BLaER1 (cell line): ENCODE measurements around the gene SERPINB6.

ENCODE experiments used
- H3K27ac ChIP-seq: shearing (Covaris generic); formaldehyde crosslinking; 2 replicates; pipeline ENCODE4 v1.8.1; 2022
- H3K27me3 ChIP-seq: shearing (Covaris generic); formaldehyde crosslinking; 2 replicates; pipeline ENCODE4 v1.8.1; 2022
- H3K36me3 ChIP-seq: shearing (Covaris generic); formaldehyde crosslinking; 2 replicates; pipeline ENCODE4 v1.8.1; 2022
- H3K4me1 ChIP-seq: shearing (Covaris generic); formaldehyde crosslinking; 2 replicates; pipeline ENCODE4 v1.8.1; 2022
- H3K4me2 ChIP-seq: shearing (Covaris generic); formaldehyde crosslinking; 2 replicates; pipeline ENCODE4 v1.8.1; 2022
- H3K4me3 ChIP-seq: shearing (Covaris generic); formaldehyde crosslinking; 2 replicates; pipeline ENCODE4 v1.8.1; 2022
- H3K9ac ChIP-seq: shearing (Covaris generic); formaldehyde crosslinking; 2 replicates; pipeline ENCODE4 v1.8.1; 2022
- H3K9me3 ChIP-seq: shearing (Covaris generic); formaldehyde crosslinking; 2 replicates; pipeline ENCODE4 v1.8.1; 2022
- H4K20me1 ChIP-seq: shearing (Covaris generic); formaldehyde crosslinking; 2 replicates; pipeline ENCODE4 v1.8.1; 2022
- Cebpa-rat ChIP-seq: shearing (Covaris generic); IDR thresholded peaks from 2 replicates; pipeline ENCODE4 v1.8.1; 2022

SERPINB6 gene

DNA sequence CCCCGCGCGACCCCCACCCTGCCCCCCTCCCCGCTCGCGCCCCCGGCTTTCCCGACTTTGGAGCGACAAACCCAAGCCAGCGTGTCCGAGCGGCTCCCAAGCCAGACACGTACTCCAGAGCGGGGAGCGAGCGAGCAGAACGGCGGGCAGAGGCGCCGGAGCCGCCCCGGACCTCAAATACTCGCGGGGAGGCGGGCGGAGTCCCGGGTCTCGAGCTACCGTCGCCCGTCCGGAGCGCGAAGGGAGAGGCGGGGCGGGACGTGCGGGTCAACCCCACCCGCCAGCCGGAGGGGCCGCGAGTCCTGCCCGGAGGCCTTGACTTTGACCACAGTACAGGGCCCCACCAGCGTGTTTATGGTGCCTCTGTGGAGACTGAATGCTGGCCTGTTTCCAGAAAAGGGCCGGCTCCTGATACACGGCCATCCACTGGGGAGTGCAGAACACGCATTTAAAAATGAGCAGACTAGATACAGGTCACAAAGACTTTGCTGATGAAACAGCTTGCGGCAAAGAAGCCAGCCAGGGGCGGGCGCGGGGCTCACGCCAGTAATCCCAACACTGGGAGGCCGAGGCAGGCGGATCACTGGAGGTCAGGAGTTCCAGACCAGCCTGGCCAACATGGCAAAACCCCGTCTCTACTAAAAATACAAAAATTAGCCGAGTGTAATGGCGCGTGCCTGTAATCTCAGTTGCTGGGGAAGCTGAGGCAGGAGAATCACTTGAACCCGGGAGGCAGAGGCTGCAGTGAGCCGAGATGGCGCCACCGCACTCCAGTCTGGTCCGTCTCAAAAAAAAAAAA is at the start of gene SERPINB6:
Gene SERPINB6 (minus strand): TSS at position 148 of the 799 bp plus-strand sequence. CDS start 12,235 bp downstream, outside the sequence.
- H3K27ac ChIP-seq = no peak within 1 kb of the TSS
- peaks cover 10% of the 10 kb centered on the region for H4K20me1 ChIP-seq
- TF ChIP-seq Cebpa-rat = no peak
- no peaks in the 10 kb centered on the region for H3K36me3 ChIP-seq
- peak within 1 kb of the TSS; percentile 66 for H3K4me3 ChIP-seq
- H3K4me2 ChIP-seq = peak within 1 kb of the TSS; percentile 97
- peaks cover 12% of the 10 kb centered on the region for H3K4me1 ChIP-seq
- peak within 1 kb of the TSS; percentile 32; the same call in 1 of the 2 replicates for H3K9ac ChIP-seq
- peaks cover 92% of the 10 kb centered on the region for H3K27me3 ChIP-seq
- peaks cover 22% of the 10 kb centered on the region for H3K9me3 ChIP-seq

DNA sequence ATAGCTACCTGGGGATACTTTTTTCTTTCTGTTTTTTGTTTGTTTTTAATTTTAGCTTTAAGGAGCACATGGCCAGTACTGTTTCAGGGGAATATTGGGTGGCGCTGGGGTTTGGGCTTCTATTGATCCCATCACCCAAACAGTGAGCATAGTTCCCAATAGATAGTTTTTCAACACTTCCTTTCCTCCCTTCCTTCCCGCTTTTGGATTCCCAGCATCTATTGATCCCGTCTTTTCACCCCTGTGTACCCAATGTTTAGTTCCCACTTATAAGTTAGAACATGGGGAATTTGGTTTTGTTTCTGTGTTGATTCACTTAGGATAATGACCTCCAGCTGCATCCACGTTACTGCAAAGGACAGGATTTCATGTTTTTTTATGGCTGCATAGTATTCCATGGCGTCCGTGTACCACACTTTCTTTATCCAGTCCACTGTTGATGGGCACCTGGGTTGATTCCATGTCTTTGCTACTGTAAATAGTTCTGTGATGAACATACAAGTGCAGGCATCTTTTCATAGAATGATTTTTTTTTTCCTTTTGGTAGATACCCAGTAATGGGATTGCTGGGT is 48.5 kb upstream of the SERPINB6 start:
- Histone ChIP-seq H3K27ac (no peak overlapping the region), H3K9ac (no peak overlapping the region), H3K27me3 (no peaks in the 10 kb centered on the region), H3K9me3 (no peaks in the 10 kb centered on the region; the same call in 1 of the 2 replicates), H3K4me1 (peaks cover 30% of the 10 kb centered on the region), H3K4me2 (no peak overlapping the region), H4K20me1 (no peaks in the 10 kb centered on the region), H3K36me3 (peaks cover 32% of the 10 kb centered on the region), H3K4me3 (no peak overlapping the region)
- no peak for TF ChIP-seq Cebpa-rat

DNA sequence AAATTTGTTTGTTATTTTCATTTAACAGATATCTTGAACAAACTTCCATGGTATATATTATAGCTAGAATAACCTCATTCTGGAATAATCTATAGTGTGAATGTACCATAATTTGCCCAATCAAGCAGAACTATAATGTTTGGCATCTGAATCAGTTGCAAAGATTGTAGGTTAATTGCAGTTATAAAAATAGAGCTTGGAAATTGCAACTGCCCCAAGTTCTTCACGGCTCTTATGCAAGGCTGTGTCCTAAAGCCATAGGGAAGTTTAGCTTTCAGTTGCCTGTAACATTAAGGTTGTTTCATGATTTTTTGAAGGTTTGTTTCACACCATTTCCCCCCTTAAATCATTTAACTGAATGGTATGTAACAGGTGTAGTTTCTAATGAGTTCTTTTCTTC is 47.7 kb upstream of the SERPINB6 start:
- peaks cover 22% of the 10 kb centered on the region for H3K4me1 ChIP-seq
- H3K4me3 ChIP-seq = no peak overlapping the region
- no peaks in the 10 kb centered on the region for H3K27me3 ChIP-seq
- peaks cover 40% of the 10 kb centered on the region for H3K36me3 ChIP-seq
- no peaks in the 10 kb centered on the region; the same call in 1 of the 2 replicates for H3K9me3 ChIP-seq
- H4K20me1 ChIP-seq = no peaks in the 10 kb centered on the region
- TF ChIP-seq Cebpa-rat = no peak
- no peak overlapping the region for H3K4me2 ChIP-seq
- no peak overlapping the region for H3K9ac ChIP-seq
- no peak overlapping the region for H3K27ac ChIP-seq

DNA sequence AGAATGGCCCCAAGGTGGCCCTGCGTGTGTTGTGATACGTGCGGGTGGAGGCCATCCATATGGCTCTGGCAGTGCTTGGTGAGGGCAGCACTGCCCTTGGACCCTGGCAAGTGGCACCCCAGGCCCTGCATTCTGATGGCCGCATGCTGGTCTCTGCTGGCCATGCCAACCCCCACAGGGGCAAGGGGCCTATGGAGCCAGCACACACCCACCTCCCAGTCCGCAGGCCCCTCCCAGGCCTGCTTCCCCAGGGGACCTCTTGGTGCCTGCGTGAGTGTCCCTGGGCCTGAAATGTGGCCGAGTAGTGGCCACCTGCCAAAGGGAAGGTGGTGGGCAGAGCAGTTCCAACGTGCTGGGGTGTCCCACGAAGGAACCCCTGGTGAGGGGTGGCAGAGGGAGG is 45.9 kb upstream of the SERPINB6 start:
- Histone ChIP-seq H3K4me3 (no peak overlapping the region), H3K36me3 (peaks cover 55% of the 10 kb centered on the region), H3K4me2 (no peak overlapping the region), H3K27ac (no peak overlapping the region), H3K9ac (no peak overlapping the region), H3K9me3 (peaks cover 4% of the 10 kb centered on the region), H3K27me3 (no peaks in the 10 kb centered on the region), H3K4me1 (peaks cover 7% of the 10 kb centered on the region), H4K20me1 (no peaks in the 10 kb centered on the region)
- no peak for TF ChIP-seq Cebpa-rat

DNA sequence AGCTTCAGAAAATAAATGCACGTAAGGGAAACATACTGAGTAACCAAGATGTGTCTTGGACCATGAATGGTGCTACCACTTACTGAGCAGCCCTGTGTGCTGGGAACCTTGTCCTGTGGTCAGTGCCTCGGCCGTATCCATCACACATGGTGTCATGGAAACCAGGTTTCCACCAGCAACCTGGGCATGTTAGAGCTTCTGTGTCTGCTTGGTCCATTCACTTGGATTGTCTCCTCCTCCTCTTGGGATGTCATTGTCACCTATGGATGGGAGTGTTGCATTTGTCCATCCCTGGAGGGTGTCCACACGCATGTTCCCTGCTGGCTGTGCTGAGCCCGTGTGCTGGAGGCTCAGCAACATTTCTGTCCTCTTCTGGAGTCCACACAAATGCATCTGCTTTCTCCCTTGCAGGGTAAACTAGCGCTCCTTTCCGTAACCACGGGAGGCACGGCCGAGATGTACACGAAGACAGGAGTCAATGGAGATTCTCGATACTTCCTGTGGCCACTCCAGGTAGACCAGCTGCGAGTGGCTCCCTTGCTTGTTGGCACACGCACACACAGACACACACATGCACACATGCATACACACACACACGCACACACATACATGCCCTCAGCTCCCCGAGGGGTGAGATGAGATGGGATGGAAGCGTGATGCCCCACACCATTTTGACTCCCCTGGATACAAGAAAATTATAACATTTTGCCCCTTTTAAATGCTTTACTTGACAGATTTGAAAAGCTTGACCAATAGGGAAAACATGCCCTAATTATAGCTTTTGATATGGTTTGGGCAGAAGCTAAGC is 45.3 kb upstream of the SERPINB6 start:
- Histone ChIP-seq H3K9ac (no peak overlapping the region), H3K4me1 (peaks cover 1% of the 10 kb centered on the region; the same call in 1 of the 2 replicates), H3K27ac (no peak overlapping the region), H4K20me1 (no peaks in the 10 kb centered on the region), H3K4me2 (no peak overlapping the region), H3K27me3 (no peaks in the 10 kb centered on the region), H3K4me3 (no peak overlapping the region), H3K36me3 (peaks cover 61% of the 10 kb centered on the region), H3K9me3 (peaks cover 10% of the 10 kb centered on the region)
- no peak for TF ChIP-seq Cebpa-rat

DNA sequence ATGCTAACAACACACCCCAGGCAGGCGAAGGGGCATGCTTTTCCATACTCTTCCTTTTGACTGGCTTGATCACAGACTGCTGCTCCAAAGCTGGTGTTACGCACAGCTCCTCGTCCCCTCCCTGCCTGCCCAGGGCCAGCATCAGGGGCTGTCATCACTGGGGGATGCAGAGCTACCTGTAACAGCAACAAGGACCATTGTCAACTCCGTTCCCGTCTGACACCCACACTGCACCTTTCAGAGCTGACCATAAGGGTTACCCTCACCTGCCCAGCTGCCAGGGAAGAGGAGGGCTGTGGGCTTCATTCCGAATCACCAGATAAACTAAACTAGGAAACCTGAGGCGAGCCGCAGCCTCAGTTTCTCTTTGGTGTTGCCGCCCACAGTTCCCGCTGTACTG is 43.8 kb upstream of the SERPINB6 start:
- Histone ChIP-seq H3K4me3 (no peak overlapping the region), H3K4me2 (no peak overlapping the region), H3K9ac (no peak overlapping the region), H3K27ac (no peak overlapping the region), H4K20me1 (no peaks in the 10 kb centered on the region), H3K9me3 (peaks cover 26% of the 10 kb centered on the region), H3K27me3 (no peaks in the 10 kb centered on the region), H3K36me3 (peaks cover 76% of the 10 kb centered on the region), H3K4me1 (no peaks in the 10 kb centered on the region)
- TF ChIP-seq Cebpa-rat = no peak

DNA sequence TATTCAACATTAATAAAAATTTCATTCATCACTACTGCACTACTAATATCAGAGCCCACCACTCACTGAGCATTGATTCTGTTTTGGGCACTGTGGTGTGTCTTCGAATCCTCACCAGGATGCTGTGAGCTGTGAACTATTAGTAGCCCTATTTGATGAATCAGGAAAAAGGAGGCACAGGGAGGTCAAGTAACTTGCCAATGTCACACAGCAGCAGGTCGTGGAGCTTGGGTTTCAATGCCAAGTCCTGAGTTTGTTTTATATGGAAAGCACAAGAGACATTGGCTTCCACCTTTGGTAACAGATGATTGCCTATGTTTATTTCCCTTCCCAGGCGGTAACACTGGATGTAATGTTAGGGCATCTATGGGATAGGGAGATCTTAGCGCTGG is 43.3 kb upstream of the SERPINB6 start:
- H3K9me3 ChIP-seq = peaks cover 30% of the 10 kb centered on the region
- no peaks in the 10 kb centered on the region for H3K4me1 ChIP-seq
- TF ChIP-seq Cebpa-rat = no peak
- no peak overlapping the region for H3K4me3 ChIP-seq
- no peak overlapping the region for H3K9ac ChIP-seq
- H3K27me3 ChIP-seq = no peaks in the 10 kb centered on the region
- H3K36me3 ChIP-seq = peaks cover 76% of the 10 kb centered on the region
- no peaks in the 10 kb centered on the region for H4K20me1 ChIP-seq
- no peak overlapping the region for H3K27ac ChIP-seq
- no peak overlapping the region for H3K4me2 ChIP-seq

DNA sequence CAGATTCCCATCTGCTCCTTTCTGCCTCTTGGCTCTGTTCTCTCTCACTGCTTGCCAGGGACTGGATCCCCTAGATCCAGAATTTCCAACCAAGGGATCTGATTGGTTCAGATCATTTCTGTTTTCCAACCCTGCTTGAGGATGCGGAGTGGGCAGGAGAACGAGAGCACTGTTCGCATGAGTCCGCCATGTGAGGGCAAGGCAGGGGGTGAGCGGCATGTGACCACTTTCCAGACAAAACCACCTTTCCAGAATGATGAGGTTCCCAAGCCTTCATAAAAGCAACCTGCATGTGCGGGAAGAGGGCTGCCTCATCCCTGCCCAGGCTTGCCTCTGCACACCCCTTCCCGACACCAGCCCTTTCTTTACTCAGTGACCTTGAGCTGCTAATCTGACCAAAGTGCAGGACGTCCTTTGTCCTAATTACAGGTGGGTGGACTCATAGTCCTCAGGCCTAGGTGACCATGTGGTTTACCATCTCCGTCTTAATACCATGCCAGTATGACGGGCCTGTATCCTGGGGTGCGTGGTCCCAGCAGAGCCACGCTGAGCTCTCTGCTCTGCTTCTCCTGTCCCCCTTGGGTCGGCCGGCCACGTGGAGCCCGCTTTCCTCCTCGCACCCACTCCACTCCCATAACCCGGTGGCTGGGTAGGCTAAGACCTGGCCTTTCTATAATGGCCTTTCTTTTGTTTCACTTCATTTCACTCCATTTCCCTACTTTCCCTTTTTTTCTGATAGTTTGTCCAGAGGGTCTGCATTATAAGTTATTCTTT is 42.7 kb upstream of the SERPINB6 start:
- H3K9me3 ChIP-seq = peaks cover 32% of the 10 kb centered on the region
- no peaks in the 10 kb centered on the region for H3K4me1 ChIP-seq
- TF ChIP-seq Cebpa-rat = no peak
- no peak overlapping the region for H3K4me2 ChIP-seq
- no peaks in the 10 kb centered on the region for H4K20me1 ChIP-seq
- H3K4me3 ChIP-seq = no peak overlapping the region
- no peak overlapping the region for H3K9ac ChIP-seq
- H3K36me3 ChIP-seq = peaks cover 77% of the 10 kb centered on the region
- H3K27ac ChIP-seq = no peak overlapping the region
- H3K27me3 ChIP-seq = no peaks in the 10 kb centered on the region

DNA sequence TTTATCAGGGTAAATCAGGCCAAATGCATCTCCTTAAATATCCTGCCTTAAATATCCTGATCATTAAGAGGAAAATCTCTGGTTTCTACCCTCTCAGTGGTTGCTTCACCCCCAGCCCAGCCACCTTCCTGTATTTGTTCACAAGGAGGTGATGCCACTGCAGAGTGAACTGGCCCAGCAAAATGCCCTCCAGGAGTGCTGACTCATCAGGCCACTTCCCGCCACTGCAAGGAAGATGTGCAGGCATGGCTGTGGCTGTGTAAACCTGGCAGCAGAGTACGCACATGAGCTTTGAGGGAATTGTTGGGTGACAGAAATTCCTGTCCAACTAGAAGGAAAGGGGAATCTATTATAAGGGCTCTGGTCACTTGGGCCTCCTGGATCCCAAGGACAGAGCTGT is 42.1 kb upstream of the SERPINB6 start:
- no peak overlapping the region for H3K4me3 ChIP-seq
- no peaks in the 10 kb centered on the region for H4K20me1 ChIP-seq
- H3K27me3 ChIP-seq = no peaks in the 10 kb centered on the region
- peaks cover 32% of the 10 kb centered on the region for H3K9me3 ChIP-seq
- no peaks in the 10 kb centered on the region for H3K4me1 ChIP-seq
- no peak overlapping the region for H3K27ac ChIP-seq
- peaks cover 81% of the 10 kb centered on the region for H3K36me3 ChIP-seq
- no peak overlapping the region for H3K4me2 ChIP-seq
- TF ChIP-seq Cebpa-rat = no peak
- H3K9ac ChIP-seq = no peak overlapping the region
